ENCODE data around the gene PSORS1C2.
"Not testable (repeated sequence)": the region's sequence is repeated elsewhere in the genome, so short reads cannot be mapped to it uniquely, and the experiment has no call there.

PSORS1C2 gene

DNA sequence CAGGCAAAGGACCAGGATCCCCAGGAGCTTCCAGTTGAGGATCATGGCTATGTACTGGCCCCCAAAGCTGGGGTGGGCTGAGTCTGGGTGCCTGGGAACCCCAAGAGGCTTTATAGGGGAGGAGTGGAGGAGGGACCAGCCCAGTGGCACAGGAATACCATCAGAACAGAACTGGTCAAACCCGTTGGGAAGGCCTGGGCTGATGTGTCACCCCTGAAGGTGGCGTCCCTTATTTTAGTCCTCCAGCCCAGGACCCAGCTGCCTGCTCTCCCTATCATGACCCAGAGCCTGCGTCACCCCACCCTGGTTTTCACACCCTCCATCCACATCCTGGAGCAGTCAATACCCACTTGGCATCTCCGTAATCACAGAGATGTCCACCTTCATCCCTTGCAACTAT lies at the start of gene PSORS1C2:
PSORS1C2 (minus strand) TSS at position 85 of the 400 bp plus-strand sequence; CDS start at position 45, 40 bp downstream.
- in situ Hi-C loops (cut with HindIII; ENCODE audit: low sequenced_read_pairs) = no loop called here

DNA sequence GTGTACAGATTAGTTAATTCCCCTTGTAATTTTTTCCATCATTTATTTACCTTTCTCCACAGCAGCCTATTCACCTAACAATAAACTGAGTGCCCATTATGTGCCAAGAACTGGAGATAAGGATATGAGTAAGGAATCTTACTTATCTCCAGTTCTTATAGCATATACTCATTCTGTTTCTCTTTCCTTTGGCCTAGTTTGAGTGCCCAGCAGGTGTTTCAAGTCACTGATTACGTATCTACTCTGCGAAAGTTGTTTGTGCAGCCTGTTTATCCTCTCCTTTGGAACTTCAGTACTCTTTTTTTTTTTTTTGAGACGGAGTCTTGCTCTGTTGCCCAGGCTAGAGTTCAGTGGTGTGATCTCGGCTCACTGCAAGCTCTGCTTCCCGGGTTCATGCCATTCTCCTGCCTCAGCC lies 48.9 kb upstream of the PSORS1C2 start:
- in situ Hi-C loops (cut with HindIII; ENCODE audit: low sequenced_read_pairs) = no loop called here

DNA sequence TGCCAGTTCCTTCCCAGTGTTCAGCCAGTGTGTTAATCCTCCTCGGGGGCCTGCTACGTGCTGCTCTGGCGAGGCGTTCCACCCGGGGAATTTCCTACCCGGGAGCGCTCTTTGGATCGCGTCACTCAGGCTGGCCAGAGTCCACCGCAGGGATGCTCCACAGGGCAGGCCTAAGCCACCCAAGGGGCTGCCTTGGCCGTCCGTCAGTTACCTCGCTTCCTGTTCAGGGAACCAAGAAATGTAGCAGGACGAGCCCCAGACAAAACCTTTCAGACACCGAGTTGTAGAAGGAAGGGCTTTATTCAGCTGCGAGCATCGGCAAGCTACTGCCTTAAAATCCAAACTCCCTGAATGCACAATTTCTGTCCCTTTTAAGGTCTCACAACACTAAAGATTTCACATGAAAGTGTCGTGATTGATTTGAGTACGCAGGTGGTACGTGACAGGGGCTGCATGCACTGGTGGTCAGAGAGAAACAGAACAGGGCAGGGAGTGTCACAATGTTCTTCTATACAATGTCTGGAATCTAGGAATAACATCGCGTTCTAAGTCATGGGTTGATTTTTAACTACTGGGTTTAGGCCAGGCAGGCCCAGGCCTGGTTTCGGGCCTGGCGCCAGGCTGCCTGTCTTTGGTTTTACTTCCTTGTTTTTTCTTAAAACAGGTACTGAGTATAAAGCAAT lies 47.3 kb upstream of the PSORS1C2 start:
- in situ Hi-C loops (cut with HindIII; ENCODE audit: low sequenced_read_pairs) = no loop called here

DNA sequence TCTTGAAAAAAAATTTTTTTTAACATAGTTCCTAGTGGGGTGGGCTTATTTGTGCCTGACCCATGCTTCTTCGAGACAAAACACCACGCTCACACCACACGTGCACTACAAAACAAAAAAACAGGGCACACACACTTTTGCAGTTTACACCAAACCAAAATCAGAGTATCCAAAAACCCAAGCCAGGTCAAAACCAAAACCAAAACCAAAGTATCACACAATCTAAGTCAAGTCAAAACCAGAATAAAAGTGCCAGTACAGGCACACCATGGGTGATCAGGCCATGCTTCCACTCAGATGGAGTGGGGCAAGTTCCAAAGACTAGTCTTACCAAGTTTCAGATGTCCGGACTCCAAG lies 46.8 kb upstream of the PSORS1C2 start:
- in situ Hi-C loops (cut with HindIII; ENCODE audit: low sequenced_read_pairs) = not testable (repeated sequence)

DNA sequence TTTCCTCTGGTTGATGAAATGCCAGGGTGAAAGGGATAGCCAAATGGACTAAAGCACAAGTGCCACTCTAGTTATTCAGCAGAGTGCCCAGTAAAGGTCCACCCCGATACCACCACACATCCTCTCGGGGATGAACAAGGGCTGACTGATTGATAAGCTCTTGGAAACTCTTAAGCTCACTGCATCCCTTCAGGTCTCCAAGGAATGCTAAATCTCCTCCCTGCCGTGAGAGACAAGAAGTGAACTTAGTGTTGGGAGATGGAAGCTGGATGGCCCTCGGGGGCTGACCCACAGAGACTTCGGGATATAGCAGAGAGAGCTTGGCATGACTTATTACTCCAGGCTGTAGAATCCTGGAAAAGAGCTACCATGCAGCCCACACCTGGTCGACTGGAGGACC lies 45.0 kb upstream of the PSORS1C2 start:
- in situ Hi-C loops (cut with HindIII; ENCODE audit: low sequenced_read_pairs) = loop anchor here (5.0 kb wide), 1 partner anchor 57 kb away; no protein-coding TSS in a partner anchor

DNA sequence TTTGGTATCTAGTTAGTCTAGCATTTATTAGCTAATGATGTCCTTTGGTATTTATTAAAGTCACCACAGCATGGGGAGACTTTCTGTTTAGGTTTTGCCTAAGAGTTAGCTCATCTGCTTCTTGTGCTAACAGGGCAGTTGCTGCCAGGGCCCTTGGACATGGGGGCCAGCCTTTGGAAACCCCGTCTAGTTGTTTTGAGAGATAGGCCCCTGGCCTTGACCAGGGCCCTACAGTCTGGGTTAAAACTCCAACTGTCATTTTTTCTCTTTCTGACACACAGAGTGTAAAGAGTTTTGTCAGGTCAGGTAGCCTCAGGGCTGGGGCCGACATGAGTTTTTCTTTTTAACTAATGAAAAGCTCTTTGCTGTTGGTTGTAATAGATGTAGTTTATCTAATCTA lies 44.4 kb upstream of the PSORS1C2 start:
- in situ Hi-C loops (cut with HindIII; ENCODE audit: low sequenced_read_pairs) = loop anchor here (5.0 kb wide), 1 partner anchor 56 kb away; no protein-coding TSS in a partner anchor

DNA sequence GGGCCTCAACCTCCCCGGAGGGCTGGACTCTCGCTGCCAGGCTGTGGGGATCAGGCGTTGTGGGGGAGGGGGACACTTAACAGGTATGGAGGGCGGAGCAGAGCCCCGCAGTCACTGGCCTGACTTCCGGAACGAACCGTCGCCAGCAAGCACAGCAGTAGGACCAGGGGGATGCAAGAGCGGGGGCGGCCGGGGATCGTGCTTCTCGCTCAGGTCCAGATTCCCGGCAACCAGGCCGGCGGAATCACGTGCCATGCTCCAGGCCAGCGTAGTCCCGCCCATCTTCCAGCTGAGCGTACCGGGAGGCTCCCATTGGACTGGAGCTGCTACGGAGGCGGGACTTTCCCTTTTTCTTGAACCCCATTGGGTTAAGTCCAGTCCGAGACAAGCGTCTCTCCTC lies 41.6 kb upstream of the PSORS1C2 start:
- in situ Hi-C loops (cut with HindIII; ENCODE audit: low sequenced_read_pairs) = loop anchor here (5.0 kb wide), 1 partner anchor 53 kb away; no protein-coding TSS in a partner anchor

DNA sequence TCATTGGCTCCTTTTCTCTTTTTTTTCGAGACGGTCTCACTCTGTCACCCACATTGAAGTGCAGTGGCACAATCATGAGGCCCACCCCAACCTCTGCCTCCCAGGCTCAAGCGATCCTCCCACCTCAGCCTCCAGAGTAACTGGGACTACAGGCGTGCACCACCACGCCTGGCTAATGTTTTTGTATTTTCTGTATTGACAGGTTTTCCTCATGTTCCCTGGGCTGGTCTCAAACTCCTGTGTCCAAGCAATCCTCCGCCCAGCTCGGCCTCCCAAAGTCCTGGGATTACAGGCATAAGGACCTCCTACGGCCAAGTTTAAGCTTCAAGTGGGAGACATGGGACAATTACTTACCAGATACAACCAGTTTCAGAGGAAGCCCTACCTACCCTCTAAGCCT lies 41.0 kb upstream of the PSORS1C2 start:
- in situ Hi-C loops (cut with HindIII; ENCODE audit: low sequenced_read_pairs) = loop anchor here (5.0 kb wide), 1 partner anchor 53 kb away; no protein-coding TSS in a partner anchor

DNA sequence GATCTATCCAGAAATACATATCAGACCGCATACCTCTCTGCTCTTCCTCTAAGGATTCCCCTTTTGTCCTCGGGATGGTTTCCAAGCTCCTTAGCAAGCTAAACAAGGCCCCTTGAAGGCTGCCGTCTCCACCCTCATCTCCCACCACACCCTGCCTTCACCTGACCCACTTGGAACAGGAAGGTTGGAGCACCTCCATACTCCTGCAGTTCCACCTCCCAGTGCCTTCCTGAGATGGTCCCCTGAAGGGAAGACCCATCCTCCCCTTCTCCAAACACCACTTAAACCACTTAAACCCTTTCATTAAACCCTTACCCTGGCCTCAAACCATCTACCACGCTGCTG lies 40.1 kb upstream of the PSORS1C2 start:
- in situ Hi-C loops (cut with HindIII; ENCODE audit: low sequenced_read_pairs) = no loop called here

DNA sequence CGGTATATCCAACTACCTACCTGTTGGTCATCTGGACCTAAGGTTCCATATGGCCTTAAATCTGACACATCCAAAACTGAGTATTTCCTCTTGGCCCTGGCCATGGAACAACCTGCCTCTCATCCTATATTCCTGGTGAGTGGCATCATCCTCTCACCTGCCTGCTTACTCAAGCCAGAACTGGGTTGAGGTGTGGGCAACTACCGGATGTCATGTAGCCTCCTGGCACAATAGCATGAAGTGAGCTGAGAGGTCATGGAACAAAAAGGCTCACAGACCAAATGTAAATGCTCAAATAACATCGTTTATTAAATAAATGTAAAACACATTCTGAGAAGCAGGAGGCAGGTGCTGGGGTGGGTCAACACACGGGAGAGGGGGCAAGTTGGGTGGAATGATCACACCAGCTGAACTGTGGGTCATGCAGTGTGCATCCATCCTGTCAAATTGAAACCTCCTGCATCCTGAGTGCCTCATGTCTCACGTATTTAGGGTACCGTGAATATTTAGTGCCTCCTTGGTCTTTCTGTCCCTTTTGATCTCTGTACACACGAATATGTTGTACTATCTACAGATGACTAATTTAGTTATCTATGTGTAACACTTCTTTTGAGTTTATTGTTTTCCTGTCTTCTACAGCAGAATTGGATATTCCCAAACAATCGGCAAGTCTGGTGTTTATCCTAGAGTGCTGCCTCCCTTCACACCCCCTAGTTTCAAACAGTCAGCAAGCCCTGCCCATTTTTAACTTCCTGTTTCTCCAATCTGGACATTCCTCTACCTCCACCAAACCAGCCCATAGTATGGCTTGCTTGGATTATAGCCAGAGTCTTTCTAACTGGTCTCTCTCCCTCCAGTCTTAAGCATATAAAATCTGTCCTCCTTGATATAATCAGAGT lies 39.5 kb upstream of the PSORS1C2 start:
- in situ Hi-C loops (cut with HindIII; ENCODE audit: low sequenced_read_pairs) = no loop called here

DNA sequence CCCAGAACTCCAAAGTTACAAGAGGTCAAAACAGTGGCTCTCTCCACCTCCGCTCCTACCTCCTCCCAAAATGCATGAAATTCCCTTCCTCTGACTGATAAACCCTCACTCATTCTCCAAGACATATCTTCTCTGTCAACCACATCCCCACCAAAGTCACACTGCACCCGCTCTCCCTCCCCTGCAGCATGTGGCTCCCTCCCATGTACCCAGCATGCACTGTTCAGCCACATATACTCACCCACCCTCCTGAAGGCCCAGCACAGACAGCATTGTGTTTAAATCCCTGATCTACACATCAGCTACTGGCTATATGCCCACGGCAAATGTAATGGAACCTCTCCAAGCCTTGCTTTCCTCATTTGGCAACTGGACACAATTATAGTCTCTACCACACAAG lies 37.1 kb upstream of the PSORS1C2 start:
- in situ Hi-C loops (cut with HindIII; ENCODE audit: low sequenced_read_pairs) = no loop called here

DNA sequence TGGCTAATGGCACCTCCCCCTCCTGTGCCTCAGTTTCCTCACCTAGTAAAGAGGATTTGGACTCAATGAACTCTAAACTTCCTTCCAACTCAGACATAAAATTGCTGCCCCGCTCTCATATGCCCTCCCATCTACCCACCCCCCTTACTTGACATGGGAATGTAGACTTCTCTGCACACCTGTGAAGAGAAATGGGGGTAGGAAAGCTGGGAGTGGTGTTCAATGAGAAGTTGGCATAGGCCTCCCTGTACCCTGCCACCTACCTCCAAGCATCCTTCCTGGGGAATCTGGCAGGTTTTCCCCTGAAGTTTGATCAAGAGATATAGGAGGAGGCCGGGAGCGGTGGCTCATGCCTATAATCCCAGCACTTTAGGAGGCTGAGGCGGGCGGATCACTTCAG lies 35.5 kb upstream of the PSORS1C2 start:
- in situ Hi-C loops (cut with HindIII; ENCODE audit: low sequenced_read_pairs) = no loop called here

DNA sequence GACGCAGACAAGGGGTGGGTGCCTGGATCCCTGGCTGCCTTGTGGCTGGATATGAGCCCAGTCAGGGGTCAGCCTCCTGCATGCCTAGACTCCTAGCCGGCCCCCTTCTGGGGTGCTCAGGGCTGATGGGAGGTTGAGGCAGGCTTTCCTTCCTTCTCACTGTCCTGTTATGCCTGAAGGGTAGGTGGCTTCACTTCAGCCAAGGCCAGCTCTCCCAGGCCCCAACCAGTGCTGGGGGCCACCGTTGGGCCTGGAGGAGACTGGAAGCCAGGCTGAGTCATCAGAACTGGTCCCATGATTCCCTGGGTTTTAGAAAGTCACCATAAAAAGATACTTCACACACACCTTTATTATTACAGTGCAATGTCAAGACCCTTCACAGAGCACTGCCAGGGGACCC lies 34.5 kb upstream of the PSORS1C2 start:
- in situ Hi-C loops (cut with HindIII; ENCODE audit: low sequenced_read_pairs) = no loop called here

DNA sequence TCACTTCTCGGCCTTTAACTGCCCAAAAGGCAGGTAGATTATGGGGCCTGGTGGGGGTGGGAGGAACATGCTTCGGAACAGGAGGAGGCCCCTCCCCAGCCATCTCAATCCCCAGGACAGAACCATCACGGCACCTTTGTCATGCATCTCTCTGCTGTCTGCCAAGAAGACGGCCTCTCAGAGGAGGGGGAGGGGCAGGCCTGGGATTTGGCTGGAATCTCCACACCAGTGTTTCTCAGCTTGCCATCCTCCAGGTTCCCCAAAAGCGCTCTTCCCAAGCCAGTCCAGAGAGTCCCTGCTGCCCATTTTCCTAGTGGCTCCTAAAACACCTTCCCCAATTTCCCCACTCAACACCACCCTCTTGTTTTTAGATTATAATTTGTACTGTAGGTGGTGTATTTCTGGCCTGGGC lies 34.1 kb upstream of the PSORS1C2 start:
- in situ Hi-C loops (cut with HindIII; ENCODE audit: low sequenced_read_pairs) = no loop called here

DNA sequence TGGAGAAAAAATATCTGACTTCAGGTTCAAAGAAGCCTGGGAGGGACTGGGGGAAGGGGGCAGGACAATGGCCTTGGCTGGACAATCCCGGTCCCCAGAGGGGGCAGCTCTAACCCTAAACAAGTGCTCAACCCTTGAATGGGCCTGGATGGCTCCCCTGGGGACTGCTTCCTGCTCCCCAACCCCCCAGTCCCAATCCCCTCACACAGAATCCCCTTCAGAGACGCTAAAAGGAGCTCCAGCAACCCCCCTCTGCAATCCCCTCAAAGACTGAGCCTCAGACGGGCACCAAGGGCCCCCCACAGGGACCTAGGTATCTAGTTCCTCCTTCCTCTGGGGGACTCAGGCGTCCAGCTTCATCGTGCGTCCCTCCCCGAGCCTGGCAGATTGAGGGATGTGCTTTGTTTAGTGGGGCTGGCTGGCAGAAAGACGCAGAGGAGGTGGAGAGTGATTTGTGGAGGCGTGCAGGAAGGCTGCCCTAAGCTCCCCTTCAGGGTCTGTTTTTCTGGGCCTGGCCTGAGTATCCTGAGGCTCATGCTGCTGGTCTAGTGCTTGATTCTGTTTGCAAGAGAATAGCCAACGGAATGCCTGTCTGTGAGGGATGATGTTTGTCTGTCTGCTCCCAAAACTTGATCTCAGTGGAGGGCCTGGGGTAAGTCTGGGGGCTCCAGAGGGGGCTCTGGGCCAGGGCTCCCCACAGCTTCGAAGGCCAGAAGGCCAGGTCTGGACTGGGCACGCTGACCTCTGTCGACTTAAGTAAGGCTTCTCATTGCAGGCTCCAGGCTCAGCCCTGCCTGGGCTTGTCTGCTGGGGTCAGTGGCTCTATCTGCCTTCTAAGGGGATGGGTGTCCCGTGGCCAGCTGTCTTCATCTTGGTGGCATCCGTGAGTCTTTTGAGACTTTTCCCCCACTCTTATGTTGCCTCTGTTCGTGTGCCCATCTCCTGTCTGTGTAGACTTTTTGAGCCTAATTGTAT lies 33.4 kb upstream of the PSORS1C2 start:
- in situ Hi-C loops (cut with HindIII; ENCODE audit: low sequenced_read_pairs) = no loop called here

DNA sequence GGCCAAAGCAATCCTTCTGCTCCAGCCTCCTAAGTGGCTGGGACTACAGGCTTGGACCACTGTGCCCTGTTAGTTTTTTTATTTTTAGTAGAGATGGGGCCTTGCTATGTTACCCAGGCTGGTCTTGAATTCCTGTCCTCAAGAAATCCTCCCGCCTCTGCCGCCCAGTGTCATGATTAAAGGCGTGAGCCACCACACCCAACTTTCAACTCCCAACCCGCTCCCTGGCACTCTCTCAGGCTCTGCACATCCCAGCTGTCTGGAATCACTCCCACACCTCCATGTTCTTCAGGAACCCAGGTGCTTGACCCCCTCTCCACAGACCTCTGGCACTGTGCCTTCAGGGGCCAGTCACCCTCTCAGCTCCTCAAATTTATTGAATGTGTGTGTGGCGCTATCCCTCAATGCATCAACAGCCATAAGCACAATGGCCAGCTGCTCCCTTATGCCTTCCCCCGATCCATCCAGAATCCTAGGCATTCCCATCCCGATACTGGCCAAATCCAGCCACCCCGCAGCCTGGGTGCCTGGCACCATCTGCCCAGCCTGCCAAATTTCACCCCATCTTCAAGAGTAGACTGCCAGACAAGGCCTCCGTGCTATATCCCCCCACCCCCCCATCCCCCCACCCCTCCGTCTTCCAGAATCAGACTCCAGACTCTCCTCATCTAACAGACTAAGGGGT lies 32.3 kb upstream of the PSORS1C2 start:
- in situ Hi-C loops (cut with HindIII; ENCODE audit: low sequenced_read_pairs) = no loop called here

DNA sequence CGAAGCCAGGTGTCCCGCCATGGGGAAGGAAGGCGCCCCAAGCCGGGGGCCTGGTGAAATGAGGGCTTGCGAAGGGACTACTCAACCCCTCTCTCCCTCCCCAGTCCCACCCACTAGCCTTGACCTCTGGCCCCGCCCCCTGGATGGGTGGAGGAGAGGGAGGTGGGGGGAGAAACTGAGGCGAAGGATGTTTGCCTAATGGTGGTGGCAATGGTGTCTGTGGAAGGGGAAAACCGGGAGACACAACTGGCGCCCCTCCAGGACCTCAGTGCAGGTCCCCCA lies 31.7 kb upstream of the PSORS1C2 start, which contains the start of gene POU5F1:
POU5F1 (minus strand) TSS at position 83 of the 282 bp plus-strand sequence; CDS start at position 21, 62 bp downstream.
- in situ Hi-C loops (cut with HindIII; ENCODE audit: low sequenced_read_pairs) = no loop called here

DNA sequence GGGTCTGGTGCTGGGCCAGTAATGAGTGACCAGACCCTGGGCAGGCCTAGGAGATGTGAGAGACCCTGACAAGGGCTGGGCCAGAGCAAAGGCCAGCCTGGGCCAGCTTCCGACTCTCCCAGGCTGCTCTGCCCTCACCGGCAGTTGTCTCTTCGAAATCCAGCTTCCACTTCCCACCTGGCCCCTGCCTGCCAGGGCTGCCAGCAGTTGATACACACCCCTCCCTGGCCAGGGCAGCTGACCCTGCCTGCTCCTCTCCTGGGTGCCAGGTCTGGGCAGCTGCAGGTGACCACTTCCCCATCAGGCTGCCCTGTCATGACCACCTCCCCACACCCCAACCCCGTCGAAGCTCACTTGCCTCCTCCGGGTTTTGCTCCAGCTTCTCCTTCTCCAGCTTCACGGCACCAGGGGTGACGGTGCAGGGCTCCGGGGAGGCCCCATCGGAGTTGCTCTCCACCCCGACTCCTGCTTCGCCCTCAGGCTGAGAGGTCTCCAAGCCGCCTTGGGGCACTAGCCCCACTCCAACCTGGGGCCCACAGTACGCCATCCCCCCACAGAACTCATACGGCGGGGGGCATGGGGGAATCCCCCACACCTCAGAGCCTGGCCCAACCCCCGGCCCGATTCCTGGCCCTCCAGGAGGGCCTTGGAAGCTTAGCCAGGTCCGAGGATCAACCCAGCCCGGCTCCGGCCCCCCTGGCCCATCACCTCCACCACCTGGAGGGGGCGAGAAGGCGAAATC lies 31.2 kb upstream of the PSORS1C2 start:
- in situ Hi-C loops (cut with HindIII; ENCODE audit: low sequenced_read_pairs) = not testable (repeated sequence)

DNA sequence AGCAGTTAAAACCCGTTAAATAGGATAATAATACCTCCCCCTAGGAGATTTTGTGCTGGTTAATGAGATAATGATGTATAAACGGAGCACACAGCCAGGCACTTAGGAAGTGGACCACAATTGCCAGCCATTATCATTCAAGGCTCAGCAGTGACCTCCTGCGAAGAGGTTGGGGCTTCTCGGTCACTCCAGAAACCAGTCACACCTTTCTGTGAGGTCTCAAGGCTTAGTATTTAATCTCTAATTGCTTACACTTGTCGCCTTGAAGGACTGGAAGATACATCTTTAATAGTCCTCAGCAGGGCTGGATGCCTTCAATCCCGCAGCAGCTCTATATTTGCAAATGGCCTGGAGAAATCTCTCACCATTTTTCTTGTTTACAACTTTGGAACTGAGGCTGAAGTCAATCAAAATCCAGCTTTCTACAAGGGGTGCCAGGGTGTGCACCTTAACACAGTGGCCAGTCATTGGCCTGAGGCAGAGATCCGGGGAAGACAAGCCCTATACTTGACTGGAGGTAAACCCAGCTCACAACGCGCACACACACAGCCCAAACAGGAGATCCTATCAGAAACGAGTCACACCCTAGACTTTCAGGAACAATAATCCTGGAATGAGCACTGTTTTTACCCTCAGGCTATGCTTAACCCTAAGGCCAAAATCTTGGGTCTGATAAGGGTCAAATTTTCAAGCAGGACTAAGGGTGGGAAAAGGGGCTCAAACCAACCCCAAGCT lies 30.4 kb upstream of the PSORS1C2 start:
- in situ Hi-C loops (cut with HindIII; ENCODE audit: low sequenced_read_pairs) = no loop called here
